ENCODE data around the gene SMS.
"Not testable (repeated sequence)": the region's sequence is repeated elsewhere in the genome, so short reads cannot be mapped to it uniquely, and the experiment has no call there.

SMS gene

GRCh38 chrX:21943460-21944135, 3.1 kb downstream of the SMS start:
- Mint-ChIP-seq H3K27ac (no peak overlapping the region), H3K9me3 (no peaks in the 10 kb centered on the region), H3K27me3 (ENCODE audit: low read depth) (no peaks in the 10 kb centered on the region), H3K4me1 (ENCODE audit: low read depth) (peaks cover 13% of the 10 kb centered on the region), H3K4me3 (no peak overlapping the region), H3K36me3 (ENCODE audit: low read depth) (peaks cover 6% of the 10 kb centered on the region)

- Mint-ChIP-seq H3K27ac (no peak overlapping the region), H3K4me1 (ENCODE audit: low read depth) (peaks cover 13% of the 10 kb centered on the region), H3K27me3 (ENCODE audit: low read depth) (no peaks in the 10 kb centered on the region), H3K4me3 (no peak overlapping the region), H3K9me3 (no peaks in the 10 kb centered on the region), H3K36me3 (ENCODE audit: low read depth) (peaks cover 6% of the 10 kb centered on the region)
These were observed 3.7 kb downstream of the SMS start for GRCh38 chrX:21944136-21944615.

- Mint-ChIP-seq H3K4me1 (ENCODE audit: low read depth) (peaks cover 9% of the 10 kb centered on the region), H3K27ac (no peak overlapping the region), H3K27me3 (ENCODE audit: low read depth) (no peaks in the 10 kb centered on the region), H3K4me3 (no peak overlapping the region), H3K9me3 (no peaks in the 10 kb centered on the region), H3K36me3 (ENCODE audit: low read depth) (peaks cover 9% of the 10 kb centered on the region)
These were observed 6.6 kb downstream of the SMS start for GRCh38 chrX:21946925-21947641.

- no peak overlapping the region for H3K4me3 Mint-ChIP-seq
- peaks cover 5% of the 10 kb centered on the region for H3K4me1 Mint-ChIP-seq (ENCODE audit: low read depth)
- no peak overlapping the region for H3K27ac Mint-ChIP-seq
- H3K27me3 Mint-ChIP-seq (ENCODE audit: low read depth) = no peaks in the 10 kb centered on the region
- H3K9me3 Mint-ChIP-seq = no peaks in the 10 kb centered on the region
- peaks cover 7% of the 10 kb centered on the region for H3K36me3 Mint-ChIP-seq (ENCODE audit: low read depth)
These were observed 7.2 kb downstream of the SMS start for GRCh38 chrX:21947671-21948070.

- Mint-ChIP-seq H3K9me3 (no peaks in the 10 kb centered on the region), H3K36me3 (ENCODE audit: low read depth) (peaks cover 4% of the 10 kb centered on the region), H3K4me1 (ENCODE audit: low read depth) (peaks cover 5% of the 10 kb centered on the region), H3K27ac (no peak overlapping the region), H3K4me3 (no peak overlapping the region), H3K27me3 (ENCODE audit: low read depth) (no peaks in the 10 kb centered on the region)
These were observed 8.5 kb downstream of the SMS start for GRCh38 chrX:21948897-21949578.

- Mint-ChIP-seq H3K4me3 (no peak overlapping the region), H3K9me3 (no peaks in the 10 kb centered on the region), H3K4me1 (ENCODE audit: low read depth) (peaks cover 5% of the 10 kb centered on the region), H3K27me3 (ENCODE audit: low read depth) (no peaks in the 10 kb centered on the region), H3K27ac (no peak overlapping the region), H3K36me3 (ENCODE audit: low read depth) (peaks cover 4% of the 10 kb centered on the region)
These were observed 9.2 kb downstream of the SMS start for GRCh38 chrX:21949689-21950088.

GRCh38 chrX:21950557-21950956, 10.0 kb downstream of the SMS start:
- H3K27ac Mint-ChIP-seq; H3K9me3 Mint-ChIP-seq; H3K27me3 Mint-ChIP-seq (ENCODE audit: low read depth); H3K4me3 Mint-ChIP-seq; H3K36me3 Mint-ChIP-seq (ENCODE audit: low read depth); H3K4me1 Mint-ChIP-seq (ENCODE audit: low read depth): not testable (repeated sequence)

GRCh38 chrX:21952624-21953023, 12.1 kb downstream of the SMS start:
- Mint-ChIP-seq H3K36me3 (ENCODE audit: low read depth) (peaks cover 9% of the 10 kb centered on the region), H3K27ac (no peak overlapping the region), H3K4me3 (no peak overlapping the region), H3K27me3 (ENCODE audit: low read depth) (no peaks in the 10 kb centered on the region), H3K4me1 (ENCODE audit: low read depth) (peaks cover 3% of the 10 kb centered on the region), H3K9me3 (no peaks in the 10 kb centered on the region)

GRCh38 chrX:21953195-21953830, 12.8 kb downstream of the SMS start:
- not testable (repeated sequence) for H3K27me3 Mint-ChIP-seq (ENCODE audit: low read depth); H3K27ac Mint-ChIP-seq; H3K4me3 Mint-ChIP-seq; H3K4me1 Mint-ChIP-seq (ENCODE audit: low read depth); H3K9me3 Mint-ChIP-seq; H3K36me3 Mint-ChIP-seq (ENCODE audit: low read depth)

- Mint-ChIP-seq H3K9me3 (no peaks in the 10 kb centered on the region), H3K27ac (no peak overlapping the region), H3K4me1 (ENCODE audit: low read depth) (peaks cover 24% of the 10 kb centered on the region), H3K36me3 (ENCODE audit: low read depth) (peaks cover 6% of the 10 kb centered on the region), H3K4me3 (no peak overlapping the region), H3K27me3 (ENCODE audit: low read depth) (no peaks in the 10 kb centered on the region)
These were observed 15.1 kb downstream of the SMS start for GRCh38 chrX:21955403-21956189.

- Mint-ChIP-seq H3K4me3 (no peak overlapping the region), H3K9me3 (no peaks in the 10 kb centered on the region), H3K27ac (no peak overlapping the region), H3K27me3 (ENCODE audit: low read depth) (no peaks in the 10 kb centered on the region), H3K36me3 (ENCODE audit: low read depth) (peaks cover 7% of the 10 kb centered on the region), H3K4me1 (ENCODE audit: low read depth) (peaks cover 32% of the 10 kb centered on the region)
These were observed 16.3 kb downstream of the SMS start for GRCh38 chrX:21956783-21957182.

GRCh38 chrX:21958187-21958586, 17.7 kb downstream of the SMS start:
- H3K4me3 Mint-ChIP-seq = no peak overlapping the region

GRCh38 chrX:21958916-21959315, 18.4 kb downstream of the SMS start:
- no peaks in the 10 kb centered on the region for H3K9me3 Mint-ChIP-seq
- no peak overlapping the region for H3K4me3 Mint-ChIP-seq
- H3K27me3 Mint-ChIP-seq (ENCODE audit: low read depth) = no peaks in the 10 kb centered on the region
- H3K36me3 Mint-ChIP-seq (ENCODE audit: low read depth) = peaks cover 7% of the 10 kb centered on the region
- H3K4me1 Mint-ChIP-seq (ENCODE audit: low read depth) = peaks cover 32% of the 10 kb centered on the region
- no peak overlapping the region for H3K27ac Mint-ChIP-seq

More at GRCh38 chrX:21958187-21958586, 17.7 kb downstream of the SMS start:
- Mint-ChIP-seq H3K27ac (no peak overlapping the region), H3K27me3 (ENCODE audit: low read depth) (no peaks in the 10 kb centered on the region), H3K9me3 (no peaks in the 10 kb centered on the region), H3K36me3 (ENCODE audit: low read depth) (peaks cover 7% of the 10 kb centered on the region), H3K4me1 (ENCODE audit: low read depth) (peaks cover 32% of the 10 kb centered on the region)
